GM12892 (cell line): Measurements from ENCODE around the gene APCDD1.

Experiments
- POLR2A ChIP-seq: IDR thresholded peaks from 2 replicates; pipeline ENCODE4 v1.6.1; 2011; ENCODE audit warnings: low read depth, low read length, control low read depth
- POLR2AphosphoS5 ChIP-seq: IDR thresholded peaks from 2 replicates; pipeline ENCODE4 v1.6.1; 2011; ENCODE audit warnings: low read depth, low read length, control low read depth
- TAF1 ChIP-seq: IDR thresholded peaks from 2 replicates; pipeline ENCODE4 v1.6.1; 2011; ENCODE audit warnings: low read depth, mild to moderate bottlenecking, control low read depth, low read length, borderline replicate concordance

DNA sequence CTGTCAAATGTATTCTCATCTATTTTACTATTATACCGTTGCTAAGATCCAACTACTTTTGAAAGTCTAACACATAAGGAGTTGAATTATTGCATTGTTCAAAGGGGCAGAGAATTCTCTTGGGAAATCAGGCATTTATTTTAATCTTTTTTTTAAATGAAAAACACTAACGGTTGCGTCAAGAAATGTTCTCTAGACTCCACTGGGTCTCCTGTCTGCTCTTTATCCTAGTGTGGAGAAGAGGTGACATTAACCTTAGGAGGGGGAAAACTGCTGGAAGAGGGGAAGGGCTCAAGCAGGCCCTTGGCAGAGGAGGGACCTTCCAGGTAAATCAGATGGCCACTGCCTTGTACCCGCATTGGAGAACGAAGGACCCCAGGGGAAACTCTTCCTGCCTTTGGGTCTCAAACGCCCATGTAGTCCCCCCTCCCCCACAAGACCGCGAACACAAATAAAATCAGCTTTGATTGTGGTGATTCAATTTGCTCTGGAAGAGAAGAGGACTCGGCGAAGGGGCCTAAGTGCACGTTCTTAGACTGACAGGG is 1.1 kb upstream of the APCDD1 start:
- no peak for TF ChIP-seq TAF1
- no peak for TF ChIP-seq POLR2A
- no peak for TF ChIP-seq POLR2AphosphoS5
